Right lobe of liver (tissue), 6 donors: ENCODE results near the gene MAPT. TPM values are rescaled to one million over a fixed set of nuclear protein-coding genes. Genes with fewer than 3 reads are reported as not detected.

ENCODE experiments used
- ATAC-seq, 4 donors: fragments of 200-7000 bp; cut with Tn5 transposase; one replicate each; pipeline ENCODE4 v1.9.1; 2020; ENCODE audit warnings: mild to moderate bottlenecking in 4 of 4, moderate library complexity in 4 of 4
- DNase-seq, 3 donors: peaks; one replicate each; pipeline ENCODE4 v3.0.0-alpha.2; 2020
- H3K27ac ChIP-seq, 3 donors: fragments of 200-600 bp; one replicate each; pipeline ENCODE4 v1.8.0; 2022
- H3K27me3 ChIP-seq, 2 donors: fragments of 200-600 bp; one replicate each; pipeline ENCODE4 v1.8.0; 2022
- H3K36me3 ChIP-seq, 4 donors: fragments of 200-600 bp; sonication (generic) in 1 of 4; one replicate each; pipeline versions ENCODE4 v1.5.1 to v1.8.0; 2017 to 2022; ENCODE audit warnings: control low read depth in 1 of 4
- H3K4me1 ChIP-seq, 4 donors: fragments of 200-600 bp; sonication (generic) in 1 of 4; one replicate each; pipeline versions ENCODE4 v1.5.1 to v1.8.0; 2017 to 2022; ENCODE audit warnings: control low read depth in 1 of 4
- H3K4me3 ChIP-seq, 3 donors: fragments of 200-600 bp; one replicate each; pipeline ENCODE4 v1.8.0; 2022
- H3K9me3 ChIP-seq, 4 donors: fragments of 200-600 bp; sonication (generic) in 1 of 4; one replicate each; pipeline versions ENCODE4 v1.5.1 to v1.8.0; 2017 to 2022; ENCODE audit warnings: control low read depth in 1 of 4
- CTCF ChIP-seq, 4 donors: fragments of 200-600 bp in 3 of 4; fragments of 450-650 bp in 1 of 4; IDR thresholded peaks; one replicate each; pipeline versions ENCODE4 v1.5.1 to v1.8.0; 2016 to 2022; ENCODE audit warnings: antibody characterized with exemption in 4 of 4, mild to moderate bottlenecking in 2 of 4
- POLR2A ChIP-seq: fragments of 450-650 bp; IDR thresholded peaks from one replicate; pipeline ENCODE4 v1.6.1; 2017; ENCODE audit warnings: antibody characterized with exemption, mild to moderate bottlenecking
- WGBS: methylation state at CpG from one replicate; pipeline ENCODE4 v1.1.6; 2018; ENCODE audit warnings: low coverage, low lambda C conversion rate; ENCODE audit not compliant: insufficient coverage; ENCODE audit errors: missing lambda C conversion rate; 5-methylcytosine and 5-hydroxymethylcytosine counted together
- intact Hi-C, 2 donors: fragments of 100-400 bp; cut with DNase I; formaldehyde crosslinking; loops; one replicate each; pipeline versions ENCODE4 v1.11.2 to v1.14.1; 2022
- total RNA-seq, 6 experiments: library from RNA; depleted of rRNA in 2 of 6; stranded (reverse); fragments of >200 nt in 2 of 6; fragmentation: NEBNext Ultra II Directional in 3 of 6; extraction: Animal tissue kit (Norgen Biotek cat#: 25700) in 3 of 6; gene quantifications; one replicate each; pipeline versions ENCODE4 v1.1.0 to v1.2.4, GENCODE V29; 2016 to 2023
- donor health status: DM: no; HTN: yes; CAD: no.
- donor health status: DM: no; HTN: no; CAD: no.
- donor health status: DM: no; HTN: no; CAD: no.
- donor health status: DM: no; HTN: yes; CAD: no.
- donor health status: DM: no; HTN: yes; CAD: no.

MAPT gene
- total RNA-seq, 6 experiments from 2014 or later = 0.39 to 4.9 (median 0.59) TPM

- Histone ChIP-seq H3K4me3 (no peak overlapping the region), H3K9me3 (no peaks in the 10 kb centered on the region), H3K4me1 (no peaks in the 10 kb centered on the region), H3K27ac (no peak overlapping the region), H3K27me3 (no peaks in the 10 kb centered on the region), H3K36me3 (peaks cover 0 to 33% (median 12%) of the 10 kb centered on the region in 4 donors)
- intact Hi-C loops = no loop called here
- no peak for DNase-seq
- 83% methylated on average over 4 of the region's 4 CpGs for WGBS
- no peak for ATAC-seq
- no peak for TF ChIP-seq POLR2A
Observed at GRCh38 chr17:46027976-46028325, 133.6 kb downstream of the MAPT start.

- TF ChIP-seq CTCF (IDR thresholded peaks at IDR 0.05) = no peak
- no peak for TF ChIP-seq POLR2A
- Histone ChIP-seq H3K27ac (no peak overlapping the region), H3K4me3 (no peak overlapping the region), H3K4me1 (no peaks in the 10 kb centered on the region), H3K36me3 (peaks cover 0 to 37% (median 15%) of the 10 kb centered on the region in 4 donors), H3K9me3 (no peaks in the 10 kb centered on the region), H3K27me3 (no peaks in the 10 kb centered on the region)
- no peak for ATAC-seq
- no peak for DNase-seq
- WGBS = 80% methylated on average over 2 of the region's 3 CpGs
- intact Hi-C loops = no loop called here
Observed at GRCh38 chr17:46028374-46028773, 134.0 kb downstream of the MAPT start.

- 75% methylated on average over 4 of the region's 4 CpGs for WGBS
- Histone ChIP-seq H3K27me3 (no peaks in the 10 kb centered on the region), H3K9me3 (no peaks in the 10 kb centered on the region), H3K27ac (no peak overlapping the region), H3K4me1 (no peaks in the 10 kb centered on the region), H3K36me3 (peaks cover 0 to 44% (median 18%) of the 10 kb centered on the region in 4 donors), H3K4me3 (no peak overlapping the region)
- no peak for ATAC-seq
- no peak for DNase-seq
- TF ChIP-seq CTCF (IDR thresholded peaks at IDR 0.05) (no peak), POLR2A (no peak)
- intact Hi-C loops = no loop called here
Observed at GRCh38 chr17:46028981-46029565, 134.7 kb downstream of the MAPT start.

GRCh38 chr17:46029627-46030026, 135.3 kb downstream of the MAPT start:
- TF ChIP-seq POLR2A (no peak), CTCF (IDR thresholded peaks at IDR 0.05) (no peak)
- H3K4me3 ChIP-seq = no peak overlapping the region
- H3K27me3 ChIP-seq = no peaks in the 10 kb centered on the region
- H3K36me3 ChIP-seq = peaks cover 0 to 50% (median 21%) of the 10 kb centered on the region in 4 donors
- H3K4me1 ChIP-seq = no peaks in the 10 kb centered on the region
- WGBS = 98% methylated on average over 6 of the region's 6 CpGs
- intact Hi-C loops = no loop called here
- H3K9me3 ChIP-seq = no peaks in the 10 kb centered on the region
- H3K27ac ChIP-seq = no peak overlapping the region
- ATAC-seq (no peak), DNase-seq (no peak)

- TF ChIP-seq CTCF (IDR thresholded peaks at IDR 0.05) = no peak
- no peak for TF ChIP-seq POLR2A
- Histone ChIP-seq H3K9me3 (no peaks in the 10 kb centered on the region), H3K27me3 (no peaks in the 10 kb centered on the region), H3K36me3 (peaks cover 0 to 59% (median 24%) of the 10 kb centered on the region in 4 donors), H3K4me1 (no peaks in the 10 kb centered on the region), H3K4me3 (no peak overlapping the region), H3K27ac (no peak overlapping the region)
- intact Hi-C loops = no loop called here
- DNase-seq = no peak
- WGBS = 100% methylated on average over 2 of the region's 3 CpGs
- no peak for ATAC-seq
Observed at GRCh38 chr17:46030752-46031151, 136.4 kb downstream of the MAPT start.
